Measurements from ENCODE around the gene DHX8.

Gene DHX8

DNA sequence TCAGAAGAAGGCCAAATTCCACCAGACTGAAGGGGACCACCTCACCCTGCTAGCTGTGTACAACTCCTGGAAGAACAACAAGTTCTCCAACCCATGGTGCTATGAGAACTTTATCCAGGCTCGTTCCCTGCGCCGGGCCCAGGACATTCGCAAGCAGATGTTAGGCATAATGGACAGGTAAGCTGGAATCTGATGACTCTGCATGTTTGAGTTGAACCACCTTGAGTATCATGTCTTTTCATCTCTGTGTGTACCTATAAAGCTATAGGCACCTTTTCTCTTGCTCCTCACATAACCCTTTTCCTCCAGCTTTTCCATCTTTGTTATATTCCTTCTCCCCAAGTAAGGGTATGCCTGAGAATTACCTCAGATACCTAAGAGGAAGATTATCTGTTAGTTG is 37.6 kb downstream of the DHX8 start:
- H2AFZ ChIP-seq = no peak overlapping the region
- H3K9ac ChIP-seq = no peak overlapping the region
- no peak overlapping the region for H3K4me2 ChIP-seq (ENCODE audit: low read length)
- no peak overlapping the region for H3K4me3 ChIP-seq (ENCODE audit: low read depth, low read length)
- no peaks in the 10 kb centered on the region for H3K36me3 ChIP-seq (ENCODE audit: control insufficient read depth, insufficient read depth, low read length)
- no peaks in the 10 kb centered on the region for H3K9me3 ChIP-seq (ENCODE audit: control insufficient read depth, low read length)
- no peaks in the 10 kb centered on the region for H3K27me3 ChIP-seq (ENCODE audit: control insufficient read depth, insufficient read depth, low read length)
- H3K4me1 ChIP-seq = no peaks in the 10 kb centered on the region
- no peak overlapping the region for H3K27ac ChIP-seq
- peaks cover 4% of the 10 kb centered on the region for H3K79me2 ChIP-seq
- TF ChIP-seq, protein P1, sequence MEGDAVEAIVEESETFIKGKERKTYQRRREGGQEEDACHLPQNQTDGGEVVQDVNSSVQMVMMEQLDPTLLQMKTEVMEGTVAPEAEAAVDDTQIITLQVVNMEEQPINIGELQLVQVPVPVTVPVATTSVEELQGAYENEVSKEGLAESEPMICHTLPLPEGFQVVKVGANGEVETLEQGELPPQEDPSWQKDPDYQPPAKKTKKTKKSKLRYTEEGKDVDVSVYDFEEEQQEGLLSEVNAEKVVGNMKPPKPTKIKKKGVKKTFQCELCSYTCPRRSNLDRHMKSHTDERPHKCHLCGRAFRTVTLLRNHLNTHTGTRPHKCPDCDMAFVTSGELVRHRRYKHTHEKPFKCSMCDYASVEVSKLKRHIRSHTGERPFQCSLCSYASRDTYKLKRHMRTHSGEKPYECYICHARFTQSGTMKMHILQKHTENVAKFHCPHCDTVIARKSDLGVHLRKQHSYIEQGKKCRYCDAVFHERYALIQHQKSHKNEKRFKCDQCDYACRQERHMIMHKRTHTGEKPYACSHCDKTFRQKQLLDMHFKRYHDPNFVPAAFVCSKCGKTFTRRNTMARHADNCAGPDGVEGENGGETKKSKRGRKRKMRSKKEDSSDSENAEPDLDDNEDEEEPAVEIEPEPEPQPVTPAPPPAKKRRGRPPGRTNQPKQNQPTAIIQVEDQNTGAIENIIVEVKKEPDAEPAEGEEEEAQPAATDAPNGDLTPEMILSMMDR (IDR thresholded peaks at IDR 0.05) = no peak

- Histone ChIP-seq H3K27ac (no peak overlapping the region), H3K4me2 (ENCODE audit: low read length) (no peak overlapping the region), H3K4me3 (ENCODE audit: low read depth, low read length) (no peak overlapping the region), H3K9ac (no peak overlapping the region), H3K9me3 (ENCODE audit: control insufficient read depth, low read length) (no peaks in the 10 kb centered on the region), H3K36me3 (ENCODE audit: control insufficient read depth, insufficient read depth, low read length) (no peaks in the 10 kb centered on the region), H2AFZ (no peak overlapping the region), H3K27me3 (ENCODE audit: control insufficient read depth, insufficient read depth, low read length) (no peaks in the 10 kb centered on the region), H3K4me1 (peaks cover 4% of the 10 kb centered on the region), H3K79me2 (peaks cover 4% of the 10 kb centered on the region)
- TF ChIP-seq, protein P1 (IDR thresholded peaks at IDR 0.05) = no peak
Measured at GRCh38 chr17:43524945-43525575, 41.3 kb downstream of the DHX8 start.

DNA sequence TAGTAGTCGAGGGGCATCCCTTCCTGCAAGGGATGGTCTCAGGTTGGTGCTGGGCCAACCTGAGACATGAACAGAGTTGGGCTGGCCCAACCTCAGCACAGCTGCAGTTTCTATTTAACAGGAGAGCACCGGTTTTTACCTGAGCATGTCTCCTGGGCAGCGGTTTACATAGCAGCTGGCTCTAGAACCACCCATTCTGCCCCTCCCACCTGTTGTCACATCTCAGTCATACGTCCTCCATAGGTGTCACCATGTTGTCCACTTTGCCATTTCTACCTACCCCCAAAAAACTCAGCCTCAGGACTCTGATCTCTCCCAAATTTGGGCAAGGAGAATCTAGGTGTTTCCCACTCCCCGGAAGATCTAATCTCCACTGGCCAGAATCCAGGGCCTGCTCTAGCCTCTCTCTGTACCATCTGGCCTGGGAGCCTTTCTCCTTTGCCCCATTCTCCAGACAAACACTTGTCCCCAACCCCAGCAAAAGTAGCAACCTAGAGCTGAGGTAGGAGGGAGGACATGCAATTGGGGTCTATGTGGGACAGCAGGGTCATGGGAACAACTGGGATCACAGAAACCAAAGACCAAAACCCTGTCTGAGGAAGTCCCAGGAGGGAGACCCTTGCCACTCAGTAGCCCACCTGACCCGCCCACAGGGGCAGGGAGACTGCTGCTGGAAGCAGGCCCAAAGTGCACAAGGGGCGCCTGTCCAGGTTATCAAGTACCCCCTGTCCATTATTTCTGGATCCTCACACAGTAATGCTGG is 43.3 kb downstream of the DHX8 start:
- H3K36me3 ChIP-seq (ENCODE audit: control insufficient read depth, insufficient read depth, low read length) = no peaks in the 10 kb centered on the region

GRCh38 chr17:43528319-43528987 is 44.7 kb downstream of the DHX8 start:
- Histone ChIP-seq H3K9ac (no peak overlapping the region), H3K27ac (no peak overlapping the region), H3K4me1 (peaks cover 21% of the 10 kb centered on the region), H3K4me2 (ENCODE audit: low read length) (no peak overlapping the region), H3K36me3 (ENCODE audit: control insufficient read depth, insufficient read depth, low read length) (no peaks in the 10 kb centered on the region), H2AFZ (no peak overlapping the region), H3K4me3 (ENCODE audit: low read depth, low read length) (no peak overlapping the region), H3K27me3 (ENCODE audit: control insufficient read depth, insufficient read depth, low read length) (no peaks in the 10 kb centered on the region), H3K79me2 (no peaks in the 10 kb centered on the region), H3K9me3 (ENCODE audit: control insufficient read depth, low read length) (no peaks in the 10 kb centered on the region)
- TF ChIP-seq, protein P1 (IDR thresholded peaks at IDR 0.05) = no peak

More for the DNA sequence above, 43.3 kb downstream of the DHX8 start:
- Histone ChIP-seq H3K79me2 (no peaks in the 10 kb centered on the region), H3K9me3 (ENCODE audit: control insufficient read depth, low read length) (no peaks in the 10 kb centered on the region), H3K4me2 (ENCODE audit: low read length) (no peak overlapping the region), H3K4me3 (ENCODE audit: low read depth, low read length) (no peak overlapping the region), H3K27ac (no peak overlapping the region), H3K27me3 (ENCODE audit: control insufficient read depth, insufficient read depth, low read length) (no peaks in the 10 kb centered on the region), H3K9ac (no peak overlapping the region), H3K4me1 (peaks cover 19% of the 10 kb centered on the region), H2AFZ (no peak overlapping the region)
- TF ChIP-seq, protein P1 (IDR thresholded peaks at IDR 0.05) = no peak

Data from parathyroid adenoma (tissue), 2 donors.